SHP77 (cell line): ENCODE data around the gene RNF150.
"Not testable (repeated sequence)": the region's sequence is repeated elsewhere in the genome, so short reads cannot be mapped to it uniquely, and the experiment has no call there.

Experiments used
- DNase-seq, 2 experiments: peaks; one replicate each; lab custom pipeline; 2025; lab: John Stamatoyannopoulos, UW

Gene RNF150

GRCh38 chr4:140862177-140862442 is 271.2 kb downstream of the RNF150 start:
- no peak for DNase-seq

- peak in 1 of 2 experiments; percentile 51 for DNase-seq
These were observed 271.7 kb downstream of the RNF150 start for GRCh38 chr4:140861359-140862176.

- no peak for DNase-seq
These were observed 274.4 kb downstream of the RNF150 start for GRCh38 chr4:140858897-140859296.

- DNase-seq: no peak
These were observed 276.2 kb downstream of the RNF150 start for GRCh38 chr4:140857111-140857510.

GRCh38 chr4:140856621-140857062 is 276.6 kb downstream of the RNF150 start:
- no peak for DNase-seq

- no peak for DNase-seq
These were observed 279.1 kb downstream of the RNF150 start for GRCh38 chr4:140854168-140854567.

- DNase-seq: no peak
These were observed 281.5 kb downstream of the RNF150 start for GRCh38 chr4:140851804-140852203.

GRCh38 chr4:140851032-140851636 is 282.1 kb downstream of the RNF150 start:
- peak; percentile 10 to 39 for DNase-seq

GRCh38 chr4:140849526-140849925 is 283.7 kb downstream of the RNF150 start:
- no peak for DNase-seq

GRCh38 chr4:140846736-140847135 is 286.5 kb downstream of the RNF150 start:
- no peak for DNase-seq

GRCh38 chr4:140844061-140844460 is 289.2 kb downstream of the RNF150 start:
- DNase-seq: no peak

- DNase-seq: no peak
These were observed 292.1 kb downstream of the RNF150 start for GRCh38 chr4:140841186-140841585.

GRCh38 chr4:140839888-140840790 is 293.1 kb downstream of the RNF150 start:
- no peak for DNase-seq

GRCh38 chr4:140839406-140839805 is 293.9 kb downstream of the RNF150 start:
- no peak for DNase-seq

- no peak for DNase-seq
These were observed 295.5 kb downstream of the RNF150 start for GRCh38 chr4:140837736-140838135.

- no peak for DNase-seq
These were observed 298.3 kb downstream of the RNF150 start for GRCh38 chr4:140834839-140835495.

GRCh38 chr4:140833280-140833679 is 300.0 kb downstream of the RNF150 start:
- no peak for DNase-seq

- no peak for DNase-seq
These were observed 303.4 kb downstream of the RNF150 start for GRCh38 chr4:140829825-140830224.

- DNase-seq: no peak
These were observed 306.6 kb downstream of the RNF150 start for GRCh38 chr4:140826701-140827027.

GRCh38 chr4:140820520-140820919 is 312.7 kb downstream of the RNF150 start:
- not testable (repeated sequence) for DNase-seq

GRCh38 chr4:140819610-140820009 is 313.7 kb downstream of the RNF150 start:
- DNase-seq: no peak

- DNase-seq: no peak
These were observed 314.8 kb downstream of the RNF150 start for GRCh38 chr4:140818433-140818832.
